Testis (tissue), 3 donors: ENCODE measurements around the gene GMPR. TPM values are rescaled to one million over a fixed set of nuclear protein-coding genes. Genes with fewer than 3 reads are reported as not detected.

Experiments used
- DNase-seq: peaks from one replicate; pipeline ENCODE4 v3.0.0-alpha.2; 2019
- H3K27ac ChIP-seq, 2 donors: fragments of 200-600 bp; sonication (generic); one replicate each; pipeline ENCODE4 v1.5.1; 2019
- H3K27me3 ChIP-seq: fragments of 200-600 bp; sonication (generic); one replicate; pipeline ENCODE4 v1.5.1; 2019
- H3K36me3 ChIP-seq: fragments of 200-600 bp; sonication (generic); one replicate; pipeline ENCODE4 v1.5.1; 2017; ENCODE audit warnings: low read depth; ENCODE audit errors: missing control alignments
- H3K4me1 ChIP-seq: fragments of 200-600 bp; sonication (generic); one replicate; pipeline ENCODE4 v1.5.1; 2019
- H3K4me3 ChIP-seq, 2 donors: fragments of 200-600 bp; sonication (generic); one replicate each; pipeline ENCODE4 v1.5.1; 2017 to 2019
- H3K9me3 ChIP-seq: fragments of 200-600 bp; sonication (generic); one replicate; pipeline ENCODE4 v1.5.1; 2017
- CTCF ChIP-seq, 3 experiments: fragments of 450-650 bp in 2 of 3; fragments of 200-600 bp in 1 of 3; sonication (generic) in 1 of 3; IDR thresholded peaks; one replicate each; pipeline ENCODE4 v1.5.1; 2016 to 2019; ENCODE audit warnings: antibody characterized with exemption in 3 of 3, mild to moderate bottlenecking in 2 of 3, moderate library complexity in 1 of 3
- POLR2A ChIP-seq: fragments of 450-650 bp; IDR thresholded peaks from one replicate; pipeline ENCODE4 v1.6.1; 2017; ENCODE audit warnings: antibody characterized with exemption, mild to moderate bottlenecking, moderate library complexity
- WGBS, 2 donors: methylation state at CpG; one replicate each; pipeline ENCODE4 v1.1.5; 2018; 5-methylcytosine and 5-hydroxymethylcytosine counted together
- intact Hi-C: fragments of 100-400 bp; cut with DNase I; formaldehyde crosslinking; loops from one replicate; pipeline ENCODE4 v1.15.1; 2023; ENCODE audit warnings: low total_unique reads
- polyA plus RNA-seq: library from polyadenylated mRNA; stranded (reverse); fragments of 350-450 nt; fragmentation: Illumina TruSeq; extraction: RNeasy Lipid Tissue Mini Kit (QIAGEN cat#74804); gene quantifications from one replicate; pipeline ENCODE4 v1.2.3, GENCODE V29; 2014; ENCODE audit warnings: low read depth, low replicate concordance; ENCODE audit not compliant: insufficient read depth
- total RNA-seq, 2 donors: library from RNA; depleted of rRNA; stranded (reverse); fragments of >200 nt; gene quantifications; one replicate each; pipeline ENCODE4 v1.2.3, GENCODE V29; 2016

Gene GMPR
- total and polyA plus RNA-seq, 3 donors from 2014 or later = 121 to 215 (median 164) TPM

DNA sequence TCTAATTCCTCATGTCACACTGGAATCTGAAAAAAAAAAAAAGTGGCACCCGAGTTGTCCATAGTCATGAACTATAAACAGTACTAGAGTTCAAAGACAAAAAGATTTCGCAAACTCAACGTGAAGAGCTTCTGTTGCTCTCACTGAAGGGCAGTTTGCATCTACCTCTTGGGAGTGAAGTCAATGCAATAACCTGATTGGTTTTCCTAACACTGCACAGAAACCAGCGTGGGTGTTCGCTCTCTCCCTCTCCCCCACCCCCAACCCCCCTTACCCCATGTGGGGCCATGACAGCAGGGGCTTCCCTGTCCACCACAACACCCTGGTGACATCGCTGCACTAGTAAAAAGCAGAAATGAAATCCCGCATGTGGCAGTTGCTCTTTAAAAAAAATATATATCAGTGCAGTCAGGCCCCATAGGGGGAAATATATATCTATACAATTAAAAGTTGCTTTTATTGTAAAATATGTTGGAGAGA lies 66.9 kb downstream of the GMPR start:
- Histone ChIP-seq H3K9me3 (no peaks in the 10 kb centered on the region), H3K27ac (no peak overlapping the region), H3K4me3 (no peak overlapping the region), H3K4me1 (no peaks in the 10 kb centered on the region), H3K27me3 (no peaks in the 10 kb centered on the region), H3K36me3 (no peaks in the 10 kb centered on the region)
- 55 to 59% methylated on average over 7 of the region's 7 CpGs for WGBS, 2 donors
- no peak for DNase-seq
- TF ChIP-seq POLR2A (no peak), CTCF (IDR thresholded peaks at IDR 0.05) (no peak)
- intact Hi-C loops = no loop called here

DNA sequence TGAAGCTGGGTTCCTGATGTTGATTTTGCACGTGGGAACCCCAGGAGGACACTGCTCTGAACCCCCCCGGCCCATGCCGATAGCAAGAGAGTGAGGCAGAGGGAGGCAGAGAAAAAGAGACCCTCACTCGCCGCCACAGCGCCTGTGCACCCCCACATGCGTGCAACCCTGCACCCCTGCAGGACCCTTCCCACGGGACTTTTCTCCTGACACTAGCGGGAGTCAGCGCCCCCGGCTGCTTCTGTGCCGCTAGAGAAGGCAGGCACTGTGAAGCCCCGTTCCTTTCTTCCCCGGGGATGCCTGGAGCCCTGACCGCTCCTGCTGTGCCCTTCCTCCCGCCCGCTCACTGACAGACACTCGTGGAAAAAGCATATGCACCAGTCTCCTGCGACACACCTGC lies 67.4 kb downstream of the GMPR start:
- Histone ChIP-seq H3K27me3 (no peaks in the 10 kb centered on the region), H3K4me3 (no peak overlapping the region), H3K27ac (no peak overlapping the region), H3K9me3 (no peaks in the 10 kb centered on the region), H3K36me3 (no peaks in the 10 kb centered on the region), H3K4me1 (no peaks in the 10 kb centered on the region)
- WGBS, 2 donors = 65 to 73% methylated on average over 19 of the region's 19 CpGs
- DNase-seq = no peak
- intact Hi-C loops = no loop called here
- TF ChIP-seq POLR2A = no peak
- no peak for TF ChIP-seq CTCF (IDR thresholded peaks at IDR 0.05)

GRCh38 chr6:16306334-16306733 lies 67.9 kb downstream of the GMPR start:
- Histone ChIP-seq H3K36me3 (no peaks in the 10 kb centered on the region), H3K4me3 (no peak overlapping the region), H3K27me3 (no peaks in the 10 kb centered on the region), H3K9me3 (no peaks in the 10 kb centered on the region), H3K27ac (no peak overlapping the region), H3K4me1 (no peaks in the 10 kb centered on the region)
- no peak for TF ChIP-seq CTCF (IDR thresholded peaks at IDR 0.05)
- no peak for TF ChIP-seq POLR2A
- 63 to 65% methylated on average over 20 of the region's 20 CpGs for WGBS, 2 donors
- intact Hi-C loops = no loop called here
- DNase-seq = no peak

DNA sequence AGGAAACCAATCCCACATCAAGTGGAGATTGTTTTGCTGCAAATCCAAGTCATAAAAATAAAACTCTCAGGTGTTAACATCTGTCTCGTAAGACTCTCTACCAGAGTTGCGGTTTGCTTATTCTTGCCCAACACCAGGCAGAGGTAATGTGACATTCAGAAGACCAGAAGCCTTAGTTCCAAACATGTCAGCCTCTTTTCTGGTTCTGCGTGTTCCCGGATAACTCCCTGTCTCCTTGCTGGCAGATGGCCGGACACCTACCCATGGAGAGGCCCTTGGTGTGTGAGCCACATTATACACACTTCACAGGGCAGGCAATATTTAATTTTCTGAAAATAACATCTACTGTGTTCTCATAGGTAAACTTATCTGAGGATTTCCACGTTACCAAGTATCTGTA lies 73.4 kb downstream of the GMPR start:
- H3K27ac ChIP-seq = no peak overlapping the region
- no peak overlapping the region for H3K4me3 ChIP-seq
- intact Hi-C loops = no loop called here
- H3K9me3 ChIP-seq = no peaks in the 10 kb centered on the region
- DNase-seq = no peak
- WGBS, 2 donors = 93 to 96% methylated on average over 6 of the region's 6 CpGs
- H3K4me1 ChIP-seq = no peaks in the 10 kb centered on the region
- TF ChIP-seq CTCF (IDR thresholded peaks at IDR 0.05) (no peak), POLR2A (no peak)
- no peaks in the 10 kb centered on the region for H3K36me3 ChIP-seq
- H3K27me3 ChIP-seq = no peaks in the 10 kb centered on the region

- TF ChIP-seq POLR2A (no peak), CTCF (IDR thresholded peaks at IDR 0.05) (no peak)
- no peaks in the 10 kb centered on the region for H3K36me3 ChIP-seq
- no peak overlapping the region for H3K27ac ChIP-seq
- H3K4me1 ChIP-seq = peaks cover 2% of the 10 kb centered on the region
- 91 to 97% methylated on average over 9 of the region's 9 CpGs for WGBS, 2 donors
- DNase-seq = no peak
- H3K27me3 ChIP-seq = no peaks in the 10 kb centered on the region
- H3K4me3 ChIP-seq = no peak overlapping the region
- H3K9me3 ChIP-seq = no peaks in the 10 kb centered on the region
- intact Hi-C loops = no loop called here
These were observed 75.3 kb downstream of the GMPR start for GRCh38 chr6:16313732-16314131.
